Measurements from ENCODE around the gene MYOCD. TPM values are rescaled to one million over a fixed set of nuclear protein-coding genes. Genes with fewer than 3 reads are reported as not detected.

Gene MYOCD
- polyA plus RNA-seq, 6 donors from 2014 or later, result not detected

- H3K27ac Mint-ChIP-seq, result no peak overlapping the region
- H3K4me1 Mint-ChIP-seq, result no peaks in the 10 kb centered on the region
- no peak for ATAC-seq (ENCODE audit: low read depth in 2 of 2)
- no peaks in the 10 kb centered on the region for H3K36me3 Mint-ChIP-seq
- H3K9me3 Mint-ChIP-seq, result peaks cover 0 to 5% (median 0%) of the 10 kb centered on the region in 7 donors
- H3K27me3 Mint-ChIP-seq, result peaks cover 0 to 14% (median 9%) of the 10 kb centered on the region in 3 donors
- no peak for DNase-seq
- H3K4me3 Mint-ChIP-seq, result no peak overlapping the region
Observed at GRCh38 chr17:12730931-12731521, 65.3 kb downstream of the MYOCD start.

GRCh38 chr17:12731839-12732238 is 66.1 kb downstream of the MYOCD start:
- Mint-ChIP-seq H3K9me3 (peaks cover 0 to 5% (median 0%) of the 10 kb centered on the region in 7 donors), H3K4me1 (no peaks in the 10 kb centered on the region), H3K27ac (peak overlapping the region in 1 of 6 donors; percentile 50), H3K27me3 (peaks cover 0 to 14% (median 9%) of the 10 kb centered on the region in 3 donors), H3K4me3 (no peak overlapping the region), H3K36me3 (no peaks in the 10 kb centered on the region)
- DNase-seq, result no peak
- no peak for ATAC-seq (ENCODE audit: low read depth in 2 of 2)

- Mint-ChIP-seq H3K4me3 (no peak overlapping the region), H3K27ac (no peak overlapping the region), H3K9me3 (peaks cover 0 to 5% (median 0%) of the 10 kb centered on the region in 7 donors), H3K4me1 (no peaks in the 10 kb centered on the region), H3K36me3 (no peaks in the 10 kb centered on the region), H3K27me3 (peaks cover 0 to 9% (median 9%) of the 10 kb centered on the region in 3 donors)
- no peak for ATAC-seq (ENCODE audit: low read depth in 2 of 2)
- no peak for DNase-seq
Observed at GRCh38 chr17:12732366-12732765, 66.7 kb downstream of the MYOCD start.

DNA sequence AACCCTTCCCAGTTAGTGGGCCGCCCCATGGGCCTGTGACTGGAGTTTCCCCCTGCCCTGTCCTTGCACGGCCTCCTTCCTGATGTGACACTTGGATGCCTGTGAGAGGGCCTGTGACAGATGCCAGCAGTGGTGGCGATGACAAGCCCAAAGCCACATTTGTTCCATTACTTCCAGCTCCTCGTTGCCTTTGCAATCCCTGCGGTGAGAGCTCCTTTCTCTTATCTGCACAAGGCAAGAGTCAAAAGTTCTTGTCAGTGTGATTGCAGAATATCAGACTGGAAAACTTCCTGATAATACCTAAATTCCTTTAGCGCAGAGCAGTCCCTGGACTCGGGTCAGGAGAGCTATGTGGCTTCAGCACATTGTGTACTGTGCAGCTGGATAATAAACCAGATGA is 69.2 kb downstream of the MYOCD start:
- Mint-ChIP-seq H3K4me1 (no peaks in the 10 kb centered on the region), H3K4me3 (no peak overlapping the region), H3K9me3 (no peaks in the 10 kb centered on the region), H3K36me3 (no peaks in the 10 kb centered on the region), H3K27ac (no peak overlapping the region), H3K27me3 (peaks cover 0 to 4% (median 0%) of the 10 kb centered on the region in 3 donors)
- ATAC-seq (ENCODE audit: low read depth in 2 of 2) (no peak), DNase-seq (no peak)

DNA sequence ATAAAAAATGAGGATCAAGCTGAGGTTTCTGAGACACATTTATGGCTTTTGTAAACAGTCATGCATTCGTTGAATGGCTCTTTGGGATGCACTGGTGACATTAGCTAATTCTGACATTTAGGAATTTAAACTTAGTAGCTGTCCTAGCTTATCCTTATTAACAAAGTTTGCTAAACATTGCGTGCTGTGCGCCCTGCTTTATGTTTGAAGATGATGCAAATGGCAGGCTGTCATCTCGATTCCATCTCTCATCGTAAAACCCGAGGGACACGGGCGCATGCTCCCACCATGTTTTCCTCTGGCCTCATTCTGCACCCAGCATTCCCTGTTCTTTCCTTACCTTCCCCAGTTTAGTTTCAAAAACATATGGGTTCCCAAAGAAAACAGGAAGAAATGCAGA is 69.8 kb downstream of the MYOCD start:
- Mint-ChIP-seq H3K27ac (no peak overlapping the region), H3K27me3 (peaks cover 0 to 4% (median 0%) of the 10 kb centered on the region in 3 donors), H3K9me3 (no peaks in the 10 kb centered on the region), H3K4me1 (no peaks in the 10 kb centered on the region), H3K36me3 (no peaks in the 10 kb centered on the region), H3K4me3 (no peak overlapping the region)
- no peak for DNase-seq
- no peak for ATAC-seq (ENCODE audit: low read depth in 2 of 2)

- Mint-ChIP-seq H3K9me3 (peaks cover 0 to 5% (median 0%) of the 10 kb centered on the region in 7 donors), H3K36me3 (no peaks in the 10 kb centered on the region), H3K27me3 (peaks cover 0 to 4% (median 0%) of the 10 kb centered on the region in 3 donors), H3K4me1 (no peaks in the 10 kb centered on the region), H3K27ac (no peak overlapping the region), H3K4me3 (no peak overlapping the region)
- ATAC-seq (ENCODE audit: low read depth in 2 of 2), result no peak
- DNase-seq, result no peak
Observed at GRCh38 chr17:12736526-12736925, 70.8 kb downstream of the MYOCD start.

DNA sequence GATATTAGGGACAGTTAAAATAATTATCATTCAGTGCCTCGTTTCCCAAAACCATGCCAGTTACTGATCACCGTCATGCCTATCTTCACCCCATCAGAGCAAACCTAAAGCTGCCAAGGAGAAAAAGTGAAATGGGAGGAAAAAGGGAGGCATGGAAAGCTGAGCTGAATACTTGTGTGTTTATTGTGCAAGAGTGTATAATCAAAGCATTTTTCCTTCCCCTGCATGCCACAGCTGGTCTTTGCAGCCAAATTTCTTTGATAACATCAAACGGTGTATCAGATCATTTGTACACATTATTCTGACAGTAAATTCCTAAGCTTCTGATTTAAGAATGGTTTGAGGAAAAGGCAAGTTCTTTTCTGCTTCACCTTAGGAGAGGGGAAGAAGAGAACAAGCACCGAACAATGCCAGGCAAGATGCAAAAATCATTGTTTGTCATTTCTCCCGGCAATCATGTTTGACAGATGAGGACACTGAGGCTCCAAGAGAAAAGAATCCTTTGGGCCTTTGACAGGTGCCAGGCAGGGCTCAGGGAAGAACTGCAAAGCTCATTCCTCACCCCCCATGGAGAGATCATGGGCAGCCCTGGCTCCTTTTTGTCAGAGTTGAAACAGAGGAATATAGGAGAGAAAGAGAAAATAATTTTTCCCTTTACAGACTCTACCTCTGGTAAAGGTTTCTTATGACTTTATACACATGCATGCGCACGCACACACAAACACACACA is 72.2 kb downstream of the MYOCD start:
- H3K27ac Mint-ChIP-seq, result no peak overlapping the region
- no peak for ATAC-seq (ENCODE audit: low read depth in 2 of 2)
- no peaks in the 10 kb centered on the region for H3K4me1 Mint-ChIP-seq
- peaks cover 0 to 4% (median 0%) of the 10 kb centered on the region in 3 donors for H3K27me3 Mint-ChIP-seq
- no peaks in the 10 kb centered on the region for H3K36me3 Mint-ChIP-seq
- no peak overlapping the region for H3K4me3 Mint-ChIP-seq
- DNase-seq, result no peak
- H3K9me3 Mint-ChIP-seq, result peaks cover 0 to 5% (median 0%) of the 10 kb centered on the region in 7 donors

DNA sequence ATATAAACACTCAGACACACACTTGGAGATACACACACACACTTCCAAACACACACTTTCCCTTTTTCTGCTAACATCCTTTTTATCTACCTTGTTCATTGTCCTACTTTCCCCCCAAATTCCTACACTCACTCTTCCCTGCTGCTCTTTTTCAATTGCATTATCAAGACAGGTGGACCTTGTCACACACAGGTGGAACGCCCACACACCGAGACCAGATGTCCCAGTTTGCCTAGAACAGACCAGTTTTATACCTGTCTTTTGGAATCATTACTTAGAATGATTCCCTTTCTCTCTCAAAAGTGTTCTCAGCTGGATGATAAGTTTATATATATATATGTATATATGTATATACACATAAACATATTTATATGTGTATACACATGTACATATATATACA is 72.9 kb downstream of the MYOCD start:
- Mint-ChIP-seq H3K4me1 (no peaks in the 10 kb centered on the region), H3K27ac (peak overlapping the region in 1 of 6 donors; percentile 3), H3K9me3 (peaks cover 0 to 5% (median 0%) of the 10 kb centered on the region in 7 donors), H3K27me3 (peaks cover 0 to 4% (median 0%) of the 10 kb centered on the region in 3 donors), H3K36me3 (no peaks in the 10 kb centered on the region), H3K4me3 (no peak overlapping the region)
- no peak for ATAC-seq (ENCODE audit: low read depth in 2 of 2)
- no peak for DNase-seq

GRCh38 chr17:12739500-12739899 is 73.8 kb downstream of the MYOCD start:
- Mint-ChIP-seq H3K4me1 (no peaks in the 10 kb centered on the region), H3K4me3 (no peak overlapping the region), H3K27ac (no peak overlapping the region), H3K36me3 (no peaks in the 10 kb centered on the region), H3K27me3 (no peaks in the 10 kb centered on the region), H3K9me3 (peaks cover 0 to 5% (median 0%) of the 10 kb centered on the region in 7 donors)
- ATAC-seq (ENCODE audit: low read depth in 2 of 2) (no peak), DNase-seq (no peak)

DNA sequence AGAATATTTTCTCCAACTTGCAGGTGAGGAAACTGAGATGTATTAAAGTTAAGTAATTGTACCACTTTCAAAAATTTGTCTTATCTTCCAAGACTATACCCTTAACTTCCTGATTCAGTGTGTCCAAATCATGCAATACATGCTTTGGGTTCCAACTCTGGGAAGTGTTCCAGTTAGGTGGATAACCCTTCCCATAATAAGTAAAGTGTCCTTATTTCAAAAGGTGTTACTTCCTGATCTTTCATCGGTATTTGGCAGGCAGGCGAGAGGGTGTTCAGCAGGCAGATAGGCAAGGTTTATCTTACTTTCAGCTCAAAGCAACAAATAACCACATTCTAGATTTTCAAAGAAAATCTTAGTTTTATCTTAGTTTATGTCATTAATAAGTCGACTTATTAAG is 77.4 kb downstream of the MYOCD start:
- Mint-ChIP-seq H3K4me3 (no peak overlapping the region), H3K36me3 (no peaks in the 10 kb centered on the region), H3K27me3 (peaks cover 6 to 23% (median 18%) of the 10 kb centered on the region in 3 donors), H3K4me1 (no peaks in the 10 kb centered on the region), H3K9me3 (peaks cover 0 to 8% (median 3%) of the 10 kb centered on the region in 7 donors), H3K27ac (no peak overlapping the region)
- DNase-seq (no peak), ATAC-seq (ENCODE audit: low read depth in 2 of 2) (no peak)

DNA sequence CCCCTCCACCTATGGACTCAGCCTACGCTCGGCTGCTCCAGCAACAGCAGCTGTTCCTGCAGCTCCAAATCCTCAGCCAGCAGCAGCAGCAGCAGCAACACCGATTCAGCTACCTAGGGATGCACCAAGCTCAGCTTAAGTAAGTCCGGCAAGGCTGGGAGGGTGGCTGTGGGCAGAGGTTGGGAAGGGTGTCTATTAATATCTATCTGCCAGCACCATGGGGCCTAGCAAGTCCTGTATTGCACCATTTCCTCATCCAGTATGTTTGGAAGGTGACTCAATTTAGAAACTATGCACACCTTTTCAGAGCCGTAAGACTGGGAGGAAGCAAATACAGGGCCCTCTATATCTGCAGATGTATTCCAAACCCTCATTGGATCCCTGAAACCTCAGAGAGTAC is 78.6 kb downstream of the MYOCD start:
- Mint-ChIP-seq H3K36me3 (no peaks in the 10 kb centered on the region), H3K4me1 (no peaks in the 10 kb centered on the region), H3K9me3 (peaks cover 0 to 8% (median 3%) of the 10 kb centered on the region in 7 donors), H3K4me3 (no peak overlapping the region), H3K27me3 (peaks cover 6 to 23% (median 18%) of the 10 kb centered on the region in 3 donors), H3K27ac (no peak overlapping the region)
- ATAC-seq (ENCODE audit: low read depth in 2 of 2) (no peak), DNase-seq (no peak)

DNA sequence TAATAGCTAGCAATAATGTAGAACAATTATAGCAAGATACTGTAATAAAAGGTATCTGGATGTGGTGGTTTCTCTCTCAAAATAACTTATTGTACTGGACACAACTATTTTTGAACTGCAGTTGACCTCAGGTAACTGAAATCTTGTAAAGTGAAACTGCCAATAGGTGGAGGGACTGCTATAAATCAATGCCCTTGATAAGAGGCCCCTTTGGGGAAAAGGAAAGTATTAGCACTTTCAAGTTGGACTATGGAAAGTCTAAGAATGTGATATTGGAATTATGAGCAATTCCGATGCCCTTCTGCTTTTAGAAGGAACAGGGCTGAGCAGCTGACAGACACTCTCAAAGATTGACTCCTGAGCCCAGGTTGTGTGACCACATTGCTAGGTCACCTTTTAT is 79.1 kb downstream of the MYOCD start:
- no peak overlapping the region for H3K4me3 Mint-ChIP-seq
- H3K9me3 Mint-ChIP-seq, result peaks cover 0 to 8% (median 3%) of the 10 kb centered on the region in 7 donors
- no peak overlapping the region for H3K27ac Mint-ChIP-seq
- H3K27me3 Mint-ChIP-seq, result peaks cover 6 to 23% (median 18%) of the 10 kb centered on the region in 3 donors
- H3K4me1 Mint-ChIP-seq, result no peaks in the 10 kb centered on the region
- no peaks in the 10 kb centered on the region for H3K36me3 Mint-ChIP-seq
- ATAC-seq (ENCODE audit: low read depth in 2 of 2), result no peak
- no peak for DNase-seq

DNA sequence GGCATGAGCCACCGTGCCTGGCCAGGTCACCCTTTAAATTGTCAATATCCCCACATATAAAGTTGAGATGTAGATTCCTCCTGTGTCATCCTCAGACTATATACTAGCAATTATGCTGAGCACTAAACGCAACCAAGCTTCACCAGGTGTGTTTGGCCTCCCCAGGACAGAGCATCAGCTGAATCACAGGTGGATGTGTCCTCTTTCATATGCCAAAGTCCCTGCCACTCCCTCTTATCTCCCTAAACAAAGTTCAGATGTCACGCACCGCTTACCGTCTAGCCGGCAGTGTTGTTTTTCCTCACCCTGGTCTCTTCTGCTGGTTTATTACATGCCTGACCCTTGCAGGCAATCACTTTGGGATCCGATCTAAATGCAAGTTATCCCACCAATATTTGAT is 79.8 kb downstream of the MYOCD start:
- peaks cover 0 to 8% (median 3%) of the 10 kb centered on the region in 7 donors for H3K9me3 Mint-ChIP-seq
- ATAC-seq (ENCODE audit: low read depth in 2 of 2) (no peak), DNase-seq (no peak)
- H3K4me1 Mint-ChIP-seq, result no peaks in the 10 kb centered on the region
- no peak overlapping the region for H3K4me3 Mint-ChIP-seq
- no peaks in the 10 kb centered on the region for H3K36me3 Mint-ChIP-seq
- H3K27ac Mint-ChIP-seq, result no peak overlapping the region
- H3K27me3 Mint-ChIP-seq, result peaks cover 6 to 23% (median 18%) of the 10 kb centered on the region in 3 donors

DNA sequence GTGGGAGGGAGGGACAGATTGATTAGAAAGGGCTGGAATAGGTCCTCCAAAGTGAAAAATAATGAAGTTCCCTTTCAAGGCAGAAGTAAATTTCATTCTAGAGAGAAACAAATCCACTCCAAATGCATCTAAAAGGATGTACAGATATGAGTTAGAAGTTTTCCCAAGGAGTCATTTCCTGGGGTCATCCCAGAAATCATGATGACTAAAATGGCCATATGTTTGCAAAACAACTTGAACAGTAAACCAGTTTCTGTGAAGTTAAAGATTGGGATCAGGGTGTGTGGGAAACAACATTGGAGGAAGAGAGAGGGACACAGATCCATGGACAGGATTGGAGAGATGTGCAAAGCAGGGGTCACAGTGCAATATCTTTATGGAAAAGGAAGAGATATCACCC is 91.1 kb downstream of the MYOCD start:
- peaks cover 0 to 5% (median 0%) of the 10 kb centered on the region in 7 donors for H3K9me3 Mint-ChIP-seq
- ATAC-seq (ENCODE audit: low read depth in 2 of 2), result no peak
- H3K36me3 Mint-ChIP-seq, result no peaks in the 10 kb centered on the region
- H3K27me3 Mint-ChIP-seq, result peaks cover 0 to 12% (median 0%) of the 10 kb centered on the region in 3 donors
- no peak for DNase-seq
- no peak overlapping the region for H3K4me3 Mint-ChIP-seq
- no peak overlapping the region for H3K27ac Mint-ChIP-seq
- H3K4me1 Mint-ChIP-seq, result no peaks in the 10 kb centered on the region
